Activated T-cell treated with anti-CD3 and anti-CD28 coated beads for 4 hours (primary cell): ENCODE measurements around the gene TUBG2.
A peak's percentile ranks its signal among the peaks of the same experiment; 100 is the strongest.
"Not testable (repeated sequence)": the region's sequence is repeated elsewhere in the genome, so short reads cannot be mapped to it uniquely, and the experiment has no call there.

Experiments
- DNase-seq: peaks from one replicate; pipeline ENCODE4 v3.0.0-alpha.2; 2020

The TUBG2 gene

DNA sequence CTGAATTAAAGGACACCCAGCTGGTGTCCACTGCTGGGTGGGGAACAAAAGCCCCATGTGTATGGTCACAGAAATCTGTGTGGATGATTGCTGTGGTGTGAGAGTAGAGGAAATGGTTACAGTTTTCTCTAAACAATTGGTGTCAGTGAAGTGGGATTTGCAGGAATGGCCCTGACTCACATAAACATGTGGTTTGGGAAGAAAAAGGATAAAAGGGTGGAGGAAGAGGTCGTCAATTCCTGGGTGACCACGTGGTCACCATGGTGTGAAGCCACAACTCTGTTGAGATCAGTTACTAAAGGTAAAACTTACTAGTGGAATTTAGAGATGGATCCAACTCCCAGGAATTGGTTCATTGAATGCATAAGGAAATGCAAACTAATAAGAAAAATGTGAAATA is 3.6 kb upstream of the TUBG2 start:
- no peak for DNase-seq

DNA sequence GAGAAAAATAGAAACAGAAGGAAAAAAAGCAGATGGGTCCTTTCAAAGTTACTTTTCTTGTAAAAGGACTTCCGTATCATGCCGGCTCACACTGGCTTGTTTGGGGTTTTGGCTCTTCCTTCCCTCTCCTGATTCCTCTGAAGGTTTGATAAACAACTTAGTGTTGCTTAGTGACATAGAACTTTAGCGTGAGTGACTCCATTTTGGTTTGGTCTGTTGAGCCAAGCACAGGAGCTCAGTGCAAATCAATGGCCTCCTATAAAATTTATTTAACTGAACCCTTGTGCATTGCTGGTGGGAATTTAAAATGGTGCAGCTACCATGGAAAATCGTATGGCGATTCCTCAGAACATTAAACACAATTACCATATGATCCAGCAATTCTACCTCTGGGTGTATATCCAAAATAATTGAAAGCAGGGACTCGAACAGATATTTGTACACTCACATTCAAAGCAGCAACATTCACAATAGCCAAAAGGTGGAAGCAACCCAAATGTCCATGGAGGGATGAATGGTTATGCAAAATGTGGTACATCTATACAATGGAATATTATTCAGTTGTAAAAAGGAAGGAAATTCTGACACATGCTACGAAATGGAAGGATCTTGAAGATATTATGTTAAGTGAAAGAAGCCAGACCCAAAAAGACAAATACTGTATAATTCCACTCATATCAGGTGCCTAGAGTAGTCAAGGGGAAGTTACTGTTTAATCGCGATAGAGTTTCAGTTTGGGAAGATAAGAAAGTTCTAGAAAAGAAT is 1.1 kb upstream of the TUBG2 start:
- no peak for DNase-seq

DNA sequence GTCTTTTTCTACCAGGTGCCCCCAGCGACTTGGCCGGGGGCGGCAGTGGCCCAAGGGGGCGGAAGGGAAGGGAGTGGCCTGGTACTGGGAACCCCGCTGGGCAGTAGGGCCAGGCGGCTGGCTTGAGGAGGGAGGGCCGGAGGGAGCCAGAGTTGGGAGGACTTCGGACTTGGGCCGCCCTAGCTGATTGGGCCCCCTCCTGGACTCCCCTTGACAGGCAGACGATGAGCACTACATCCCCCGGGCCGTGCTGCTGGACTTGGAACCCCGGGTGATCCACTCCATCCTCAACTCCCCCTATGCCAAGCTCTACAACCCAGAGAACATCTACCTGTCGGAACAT is 819 bp downstream of the TUBG2 start:
- not testable (repeated sequence) for DNase-seq

DNA sequence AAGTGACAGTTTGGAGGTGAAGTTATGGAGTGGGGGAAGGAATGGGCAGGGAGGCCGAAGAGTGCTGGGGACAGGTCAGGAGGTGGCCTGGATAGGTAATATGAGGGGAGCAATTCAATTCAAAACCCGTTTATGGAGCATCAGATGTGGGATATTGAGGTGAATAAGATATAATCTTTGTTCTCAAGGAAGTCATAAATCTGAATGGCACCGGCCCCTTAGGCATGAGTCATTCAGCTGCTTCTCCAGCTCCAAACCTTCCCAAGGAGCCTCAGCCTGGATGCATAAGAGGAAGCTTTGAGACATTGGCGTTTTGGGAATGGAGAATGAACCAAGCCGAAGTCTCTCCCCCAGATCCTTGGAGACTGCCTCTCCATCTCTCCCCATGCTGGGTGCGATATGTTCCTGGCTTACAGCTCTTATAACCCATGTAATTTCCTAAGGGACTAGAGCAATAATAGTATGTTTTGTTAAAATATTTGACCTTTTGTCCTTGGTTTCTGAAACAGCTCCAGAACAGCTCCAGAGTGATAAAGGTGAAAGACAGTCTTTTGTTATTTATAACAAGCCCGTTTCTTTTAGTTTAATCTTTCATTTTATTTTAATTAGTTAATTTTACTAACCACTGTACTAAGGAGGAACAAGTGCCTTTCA is 1.7 kb downstream of the TUBG2 start:
- no peak for DNase-seq

DNA sequence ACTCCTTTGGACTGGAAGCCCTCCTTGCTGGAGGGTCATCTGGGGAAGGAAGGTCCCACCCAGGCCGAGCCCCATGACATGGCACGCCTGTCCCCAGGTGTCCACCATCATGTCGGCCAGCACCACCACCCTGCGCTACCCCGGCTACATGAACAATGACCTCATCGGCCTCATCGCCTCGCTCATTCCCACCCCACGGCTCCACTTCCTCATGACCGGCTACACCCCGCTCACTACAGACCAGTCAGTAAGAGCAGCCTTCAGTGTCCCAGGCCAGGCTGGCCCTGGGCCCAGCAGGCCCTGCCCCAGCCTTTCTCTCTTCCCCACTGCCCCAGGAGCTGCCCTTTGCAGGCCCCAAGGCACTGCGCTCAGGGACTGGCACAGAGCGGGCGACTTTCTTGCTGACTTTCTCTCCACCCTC is 6.5 kb downstream of the TUBG2 start:
- DNase-seq, result no peak

DNA sequence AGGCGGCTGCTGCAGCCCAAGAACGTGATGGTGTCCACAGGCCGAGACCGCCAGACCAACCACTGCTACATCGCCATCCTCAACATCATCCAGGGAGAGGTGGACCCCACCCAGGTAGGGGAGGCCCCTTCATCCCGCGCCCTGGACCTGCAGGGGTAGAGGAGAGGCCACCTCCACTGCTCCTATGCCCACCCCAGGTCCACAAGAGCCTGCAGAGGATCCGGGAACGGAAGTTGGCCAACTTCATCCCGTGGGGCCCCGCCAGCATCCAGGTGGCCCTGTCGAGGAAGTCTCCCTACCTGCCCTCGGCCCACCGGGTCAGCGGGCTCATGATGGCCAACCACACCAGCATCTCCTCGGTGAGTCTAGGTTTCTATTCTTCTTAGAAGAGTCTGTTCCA is 7.0 kb downstream of the TUBG2 start:
- DNase-seq, result not testable (repeated sequence)

DNA sequence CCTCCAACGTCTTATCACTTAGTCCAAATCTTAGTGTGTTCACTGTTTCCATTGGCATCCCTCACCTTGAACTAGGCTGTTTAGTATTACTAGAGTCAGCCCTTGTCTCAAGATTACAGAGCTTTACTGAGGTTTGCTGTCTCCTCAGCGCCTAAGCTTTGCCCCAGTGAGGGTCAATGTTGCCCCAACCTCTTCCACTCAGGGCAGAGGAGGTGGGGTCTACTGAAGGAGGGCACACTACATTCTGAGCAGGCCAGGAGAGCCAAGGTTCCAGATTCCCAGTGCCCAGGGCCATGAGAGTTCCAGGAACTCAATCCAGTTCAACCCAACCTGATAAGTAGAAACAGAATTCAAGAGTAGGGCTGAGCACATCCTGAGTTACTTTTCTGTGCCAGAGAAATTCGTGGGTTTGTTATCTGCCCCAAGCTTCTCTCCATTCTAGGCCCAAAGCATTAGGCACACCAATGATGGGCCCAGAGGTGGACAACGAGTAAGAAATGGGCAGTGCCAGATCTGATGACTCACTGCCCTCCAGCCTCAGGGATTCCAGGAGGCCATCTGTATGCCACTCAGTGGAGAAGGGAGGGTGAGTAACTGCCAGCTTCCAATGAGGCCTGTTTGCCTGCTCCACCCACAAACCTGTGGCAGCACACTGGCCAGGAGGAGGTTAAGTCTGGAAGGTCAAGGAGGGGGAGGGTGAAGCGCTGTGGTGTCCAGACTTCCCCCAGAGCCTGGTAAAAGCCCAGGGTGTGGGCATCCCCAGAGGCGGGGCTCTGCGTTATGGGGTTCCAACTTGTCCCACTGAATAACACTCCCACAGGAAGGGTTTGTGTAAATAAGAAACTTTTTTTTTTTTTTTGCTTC is 8.2 kb downstream of the TUBG2 start:
- no peak for DNase-seq

DNA sequence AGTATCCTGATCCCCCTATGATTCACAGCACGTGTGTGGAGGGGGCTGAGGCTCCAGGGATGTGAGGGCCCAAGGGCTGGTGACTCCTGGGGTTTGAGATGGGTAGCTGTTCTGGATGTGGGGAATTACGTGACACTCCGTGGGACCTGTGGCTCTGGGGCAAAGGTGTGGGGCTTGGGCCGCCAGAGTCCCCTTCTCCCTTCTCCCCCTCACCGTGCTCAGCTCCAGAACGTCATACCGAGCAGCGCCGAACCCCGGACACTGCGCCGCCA is 10.6 kb downstream of the TUBG2 start:
- no peak for DNase-seq

DNA sequence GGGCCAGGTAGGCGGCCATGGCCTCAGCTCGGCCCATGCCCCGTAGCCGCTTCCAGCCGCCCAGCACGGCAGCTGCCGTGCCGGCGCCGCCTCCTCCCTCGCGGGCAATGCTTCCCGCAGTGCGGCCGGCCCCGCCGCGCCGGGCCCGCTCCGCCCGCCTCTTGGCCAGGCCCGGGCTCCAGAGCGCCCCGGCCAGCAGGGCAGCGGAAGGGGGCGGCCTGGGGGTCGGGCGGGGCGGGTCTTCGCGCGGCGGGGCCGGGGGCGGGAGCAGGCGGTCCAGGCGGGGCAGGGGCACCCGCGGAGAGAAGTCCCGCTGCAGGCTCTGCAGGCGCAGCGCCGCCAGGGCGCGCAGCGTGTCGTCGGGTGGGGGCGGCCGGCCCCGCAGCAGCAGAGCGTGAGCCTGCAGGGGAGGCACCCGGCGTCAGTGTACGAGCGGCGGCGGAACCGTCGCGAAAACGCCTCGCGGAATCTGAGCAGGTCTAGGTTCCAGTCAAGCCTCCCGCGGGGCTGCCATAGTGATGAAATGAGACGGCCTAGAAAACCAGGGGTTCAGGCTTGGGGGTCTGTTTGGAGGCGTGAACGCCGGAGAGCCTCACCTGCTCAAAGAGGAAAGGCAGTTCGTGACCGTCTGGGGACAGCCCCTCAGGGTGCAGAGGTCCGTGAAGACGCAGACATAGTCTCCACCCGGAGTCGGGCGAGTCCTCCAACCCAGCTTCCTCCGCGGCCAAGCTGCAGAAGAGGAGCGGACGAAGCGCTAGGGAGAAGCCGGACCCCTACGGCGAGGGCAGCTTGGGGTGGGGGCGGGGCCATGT is 11.1 kb downstream of the TUBG2 start:
- DNase-seq, result no peak

DNA sequence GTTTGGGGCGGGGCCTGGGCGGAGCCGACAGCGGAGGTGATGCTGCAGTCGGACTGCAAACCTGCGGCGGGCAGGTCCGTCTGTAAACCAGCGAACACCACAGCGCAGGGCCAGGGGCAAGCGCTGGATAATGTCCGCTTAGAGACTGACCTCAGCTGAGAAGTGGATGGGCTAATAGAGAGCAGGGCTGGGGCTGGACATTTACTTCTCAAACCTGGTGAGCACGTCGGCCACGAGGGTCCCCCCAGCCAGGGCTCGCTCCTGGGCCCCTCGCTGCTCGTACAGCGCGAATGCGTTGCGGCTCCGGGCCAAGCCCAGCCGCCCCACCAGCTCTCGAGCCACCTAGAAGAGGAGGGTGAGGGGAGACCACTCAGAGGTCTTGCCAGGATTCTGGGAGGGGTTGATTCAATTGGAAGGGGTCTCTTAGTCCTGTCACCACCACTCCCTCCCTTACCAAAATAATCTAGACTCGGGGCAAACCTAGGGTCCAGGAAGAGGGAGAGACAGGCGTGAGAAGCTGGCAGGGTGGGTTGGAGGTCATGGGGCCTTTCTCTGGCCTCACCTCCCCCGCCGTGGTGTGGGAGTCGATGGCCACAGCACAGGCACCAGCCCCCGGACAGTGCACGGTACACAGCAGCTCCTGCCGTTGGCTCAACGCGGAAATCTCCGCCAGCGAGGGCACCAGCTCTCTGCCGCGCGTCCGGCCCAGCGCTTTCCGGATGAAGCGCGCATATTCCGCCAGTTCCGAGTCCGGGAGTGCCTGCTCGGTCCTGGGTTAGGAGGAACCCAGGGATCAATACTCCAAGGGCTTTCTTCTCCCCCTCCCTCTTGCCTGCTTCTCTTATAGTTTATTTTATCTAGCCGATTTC is 11.9 kb downstream of the TUBG2 start:
- no peak for DNase-seq

DNA sequence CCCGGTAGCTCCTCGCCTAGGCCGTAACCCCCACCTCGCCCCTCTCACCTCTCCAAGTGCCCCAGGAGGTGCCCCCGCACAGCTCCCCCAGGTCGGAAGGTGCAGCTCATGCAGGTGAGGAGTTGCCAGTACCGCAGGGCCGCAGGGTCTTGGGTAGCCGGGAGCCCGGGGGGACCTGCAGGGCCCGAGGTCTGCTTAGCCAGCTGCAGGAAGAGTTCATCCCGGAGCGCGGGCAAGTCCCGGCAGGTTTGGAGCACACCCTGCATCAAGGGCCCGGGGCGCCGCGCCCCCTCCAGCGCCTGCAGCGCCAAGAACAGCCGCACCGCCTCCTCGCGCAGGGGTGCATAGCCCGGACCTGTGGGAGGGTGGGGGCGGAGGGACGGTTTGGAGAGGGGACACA is 13.0 kb downstream of the TUBG2 start:
- DNase-seq, result no peak

DNA sequence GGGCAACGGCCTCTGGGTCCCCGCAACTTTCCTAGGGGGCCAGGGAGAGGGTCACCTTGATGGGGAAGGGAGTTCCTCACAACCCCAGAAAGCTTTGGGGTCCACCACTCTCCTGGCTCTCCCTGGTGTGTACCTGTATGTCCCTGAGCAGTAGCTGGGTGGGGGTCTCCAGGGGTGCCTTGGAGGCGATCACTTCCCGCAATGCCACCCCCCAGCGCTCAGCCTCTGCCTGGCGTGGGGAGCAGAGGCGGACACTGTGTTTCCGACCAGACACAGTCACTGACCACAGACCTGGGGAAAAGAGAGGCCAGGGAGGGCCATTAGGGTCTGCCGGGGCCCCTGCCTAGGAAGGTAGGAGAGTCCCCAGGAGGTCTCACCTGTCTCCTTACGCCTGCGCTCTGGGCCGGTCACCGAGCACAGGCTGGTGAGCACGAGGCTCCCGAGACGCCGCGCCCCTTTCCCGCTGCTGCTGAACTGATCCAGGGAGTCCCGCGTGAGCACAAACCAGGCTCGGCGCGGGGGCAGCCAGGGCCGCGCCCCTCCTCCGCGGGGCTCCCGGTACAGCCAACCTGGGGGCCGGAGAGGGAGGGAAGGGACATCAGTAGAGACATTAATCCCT is 14.3 kb downstream of the TUBG2 start:
- no peak for DNase-seq

DNA sequence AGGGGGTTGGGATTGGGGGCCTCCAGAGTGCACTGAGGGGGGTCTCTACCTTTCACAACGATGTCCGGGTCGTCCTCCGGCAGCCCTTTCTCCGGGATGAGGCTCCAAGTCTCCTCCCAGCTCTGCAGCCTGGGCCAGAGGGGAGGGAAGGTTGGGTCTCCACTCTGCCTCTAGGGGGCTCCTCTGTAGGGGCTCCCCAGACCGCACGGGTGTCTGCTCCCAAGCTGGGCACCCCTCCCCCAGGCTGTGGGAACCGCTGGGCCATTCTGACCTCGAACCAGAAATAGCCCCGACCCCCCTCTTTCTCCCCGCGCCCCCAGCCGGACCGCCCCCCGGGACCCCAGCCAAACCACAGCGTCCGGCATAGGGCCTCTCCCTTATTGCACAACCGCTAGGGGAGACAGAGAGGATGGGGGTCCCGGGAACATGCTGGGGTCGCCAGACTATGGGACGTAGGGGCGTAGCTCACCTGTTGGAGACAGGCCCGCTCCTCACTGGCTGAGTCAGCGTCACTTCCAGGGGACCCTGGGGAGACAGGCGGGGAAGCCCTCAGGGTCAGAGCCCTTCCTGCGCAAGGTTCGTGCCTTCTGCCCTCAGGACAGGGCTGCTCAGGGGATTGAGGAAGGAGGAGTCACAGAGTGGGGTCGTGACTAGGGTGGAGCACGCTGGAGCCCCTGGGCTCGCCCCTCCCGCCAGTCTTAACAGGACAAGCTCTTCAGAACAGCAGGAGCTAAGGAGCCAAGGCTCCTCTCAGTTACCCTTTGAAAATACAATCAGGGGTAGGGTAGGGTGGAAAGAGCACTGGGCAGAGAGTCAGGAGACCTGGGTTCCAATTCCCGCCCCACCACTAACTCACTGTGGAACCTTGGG is 15.0 kb downstream of the TUBG2 start:
- DNase-seq, result no peak

DNA sequence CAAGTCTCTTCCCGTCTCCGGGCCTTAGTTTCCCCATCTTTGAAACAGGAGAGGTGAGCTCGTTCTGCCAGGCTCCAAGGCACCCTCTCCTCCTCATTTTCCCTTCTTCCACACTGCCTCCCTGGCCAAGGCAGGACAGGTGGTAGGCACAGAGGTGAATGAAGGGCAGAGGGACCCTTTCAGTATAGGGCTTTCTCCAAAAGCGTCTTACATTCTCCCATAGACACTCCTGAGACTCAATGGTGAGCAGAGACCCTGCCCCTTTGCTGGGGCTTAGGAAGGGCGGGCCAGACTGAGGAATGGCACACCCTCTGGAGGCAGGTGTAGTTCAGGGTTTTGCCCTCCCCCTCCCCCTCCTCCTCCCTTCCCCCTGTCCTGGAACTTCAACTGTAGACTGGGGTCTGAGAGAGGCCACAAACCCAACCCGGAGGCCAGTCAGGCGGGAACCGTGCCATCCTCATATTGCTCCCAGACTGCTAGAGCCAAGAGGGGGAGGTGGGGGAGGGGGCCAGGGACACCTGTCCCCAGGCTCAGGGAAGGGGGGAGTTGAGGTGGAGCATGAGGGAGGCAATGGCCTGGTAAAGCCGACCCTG is 15.8 kb downstream of the TUBG2 start:
- no peak for DNase-seq

DNA sequence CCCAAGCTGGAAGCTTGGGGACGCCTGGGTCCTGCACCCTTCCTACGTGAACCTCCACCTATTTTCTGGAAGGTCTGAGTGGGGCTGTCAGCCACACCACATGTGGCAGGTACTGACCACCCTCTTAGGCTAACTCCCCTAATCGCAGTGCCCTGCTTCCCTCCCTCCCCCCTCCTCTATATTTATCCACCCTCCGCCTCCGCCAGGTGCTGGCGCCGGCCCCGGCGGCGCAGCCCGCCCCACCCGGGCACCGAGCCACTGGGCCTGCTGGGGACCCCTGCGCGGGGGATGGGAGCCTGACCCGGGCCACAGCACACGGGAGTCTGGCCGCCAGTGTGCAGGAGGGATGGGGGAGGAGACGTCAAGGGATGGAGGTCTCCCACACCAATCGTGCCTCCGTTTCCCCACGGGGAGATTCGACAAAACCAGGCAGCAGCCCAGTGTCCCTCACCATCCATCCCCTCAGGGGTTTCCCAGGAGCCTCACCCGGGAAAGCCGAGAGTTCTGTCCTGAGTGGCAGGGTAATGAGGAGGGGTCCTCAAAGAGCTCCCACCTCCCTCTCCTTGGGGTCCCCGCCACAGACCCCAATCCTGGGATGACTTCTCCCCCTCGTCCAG is 16.4 kb downstream of the TUBG2 start:
- no peak for DNase-seq

DNA sequence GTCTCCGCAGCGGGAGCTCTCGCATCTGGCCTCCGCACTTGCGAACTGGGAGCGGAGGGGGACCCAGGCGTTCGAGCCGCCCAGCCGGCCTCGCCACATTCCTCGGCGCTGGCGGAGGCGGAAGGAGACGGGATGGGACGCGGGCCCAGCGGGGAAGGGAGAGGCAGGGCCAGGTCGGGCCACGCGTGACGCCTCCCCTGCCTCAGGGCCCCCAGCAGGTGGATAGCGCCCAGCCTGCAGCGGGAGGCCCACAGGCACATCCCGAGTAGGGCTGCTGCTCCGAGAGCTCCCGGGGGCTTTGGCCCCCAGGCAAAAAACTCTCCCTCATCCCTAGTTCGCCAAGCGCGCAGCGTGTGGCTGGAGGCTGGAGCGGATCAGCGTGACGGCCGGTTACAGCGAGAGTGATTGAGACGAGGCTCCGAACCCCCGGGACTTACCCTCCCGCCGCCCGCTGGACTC is 16.9 kb downstream of the TUBG2 start:
- no peak for DNase-seq

DNA sequence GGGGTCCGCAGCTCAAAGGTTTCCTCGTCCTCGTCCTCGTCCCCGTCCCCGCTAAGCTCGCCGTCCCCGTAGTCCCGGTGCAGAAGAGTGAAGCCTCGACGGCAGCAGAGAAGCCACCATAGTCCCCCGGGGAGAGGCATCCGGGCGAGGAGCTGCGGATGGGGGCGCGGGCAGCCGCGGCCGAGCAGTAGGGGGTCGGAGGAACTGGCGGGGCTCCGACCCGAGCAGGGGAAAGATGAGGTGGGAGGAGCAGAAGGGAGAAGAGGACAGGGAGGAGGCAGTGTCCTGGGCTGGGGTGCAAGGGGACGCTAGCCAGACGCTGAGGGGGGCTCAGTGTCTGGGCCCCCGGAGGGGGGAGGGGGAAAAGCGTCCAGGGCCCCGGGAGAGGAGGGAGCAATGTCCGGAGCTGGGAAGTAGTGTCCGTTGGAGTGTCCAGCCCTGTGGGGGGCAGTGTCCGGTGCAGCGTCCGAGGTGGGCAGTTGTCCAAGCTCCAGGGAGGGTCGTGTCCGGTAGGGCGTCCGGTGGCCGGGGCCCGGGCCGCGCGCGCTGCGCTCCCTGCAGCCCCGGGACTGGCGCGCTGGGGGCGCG is 17.4 kb downstream of the TUBG2 start, which contains the start of gene PLEKHH3:
PLEKHH3 (minus strand) TSS at position 571 of the 588 bp plus-strand sequence; CDS start at position 140, 431 bp downstream.
- no peak for DNase-seq

DNA sequence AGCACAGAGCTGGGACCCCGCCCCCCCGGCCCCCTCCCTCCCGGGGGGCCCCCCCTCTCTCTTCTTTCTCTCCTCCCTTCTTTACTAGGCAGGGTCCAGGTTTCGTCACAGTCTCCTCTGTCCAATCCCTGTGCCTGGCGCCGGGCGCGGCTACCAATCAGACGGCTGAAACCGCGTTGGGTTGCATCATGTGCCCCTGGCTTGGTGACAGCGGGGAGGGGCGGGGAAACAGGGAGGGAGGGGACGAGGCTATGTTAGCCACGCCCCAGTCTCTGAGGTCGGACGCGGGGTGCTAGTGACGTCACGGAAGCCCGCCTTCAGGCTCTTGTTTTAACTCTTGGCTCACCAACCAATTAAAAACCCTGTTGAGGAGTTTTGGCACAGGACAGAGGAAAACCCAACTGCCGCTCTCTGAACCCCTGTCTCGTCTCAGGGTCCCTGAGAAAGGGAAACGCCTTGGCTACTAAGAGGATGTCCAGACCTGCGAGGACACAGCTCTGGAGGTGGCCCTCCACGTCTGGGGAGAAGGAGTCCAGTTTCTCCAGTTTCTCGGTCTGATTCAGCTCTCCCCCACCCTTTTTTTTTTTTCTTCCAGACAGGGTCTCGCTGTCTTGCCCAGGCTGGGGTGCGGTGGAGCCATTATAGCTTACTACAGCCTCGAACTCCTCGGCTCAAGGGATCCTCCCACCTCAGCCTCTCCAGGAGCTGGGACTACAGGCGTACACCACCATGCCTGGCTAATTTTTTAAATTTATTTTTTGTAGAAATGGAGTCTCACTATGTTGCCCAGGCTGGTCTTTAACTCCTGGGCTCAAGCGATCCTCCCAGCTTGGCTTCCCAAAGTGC is 18.2 kb downstream of the TUBG2 start:
- DNase-seq, result peak; percentile 99
